MM.1S (cell line): ENCODE data around the gene SLC13A3.
A peak's percentile ranks its signal among the peaks of the same experiment; 100 is the strongest.

Experiments used
- DNase-seq: peaks from one replicate; pipeline ENCODE4 v3.0.0-alpha.2; 2015
- H2AFZ ChIP-seq: fragments of 300-600 bp; sonication (generic); 2 replicates; pipeline ENCODE4 v1.6.0; 2016; ENCODE audit warnings: antibody characterized with exemption, low read length
- H3F3A ChIP-seq: fragments of 300-600 bp; sonication (generic); 2 replicates; pipeline ENCODE4 v1.6.1; 2016; ENCODE audit warnings: mild to moderate bottlenecking, antibody characterized with exemption, low read length, moderate library complexity, mixed read lengths; ENCODE audit not compliant: insufficient read depth
- H3K27ac ChIP-seq: fragments of 300-600 bp; sonication (generic); 2 replicates; pipeline ENCODE4 v1.5.1; 2016; ENCODE audit warnings: mild to moderate bottlenecking, low read length
- H3K27me3 ChIP-seq: fragments of 300-600 bp; sonication (generic); replicated peaks from 2 replicates; pipeline ENCODE4 v1.6.0; 2016; ENCODE audit warnings: low read length; ENCODE audit not compliant: insufficient read depth
- H3K36me3 ChIP-seq: fragments of 300-600 bp; sonication (generic); replicated peaks from 2 replicates; pipeline ENCODE4 v1.6.1; 2016; ENCODE audit warnings: mild to moderate bottlenecking, low read length, mixed read lengths; ENCODE audit not compliant: insufficient read depth
- H3K4me1 ChIP-seq: fragments of 300-600 bp; sonication (generic); 2 replicates; pipeline ENCODE4 v1.6.1; 2016; ENCODE audit warnings: low read length, mixed read lengths
- H3K4me2 ChIP-seq: fragments of 300-600 bp; sonication (generic); 2 replicates; pipeline ENCODE4 v1.6.0; 2016; ENCODE audit warnings: low read depth, low read length
- H3K4me3 ChIP-seq: fragments of 300-600 bp; sonication (generic); 2 replicates; pipeline ENCODE4 v1.5.1; 2016; ENCODE audit warnings: low read length, mixed read lengths
- H3K79me2 ChIP-seq: fragments of 300-600 bp; sonication (generic); 2 replicates; pipeline ENCODE4 v1.6.1; 2016; ENCODE audit warnings: mixed run types, low read length, mixed read lengths
- H3K9ac ChIP-seq: fragments of 300-600 bp; sonication (generic); 2 replicates; pipeline ENCODE4 v1.6.1; 2016; ENCODE audit warnings: low read length, mixed read lengths
- H3K9me2 ChIP-seq: fragments of 300-600 bp; sonication (generic); replicated peaks from 2 replicates; pipeline ENCODE4 v1.6.1; 2016; ENCODE audit warnings: mild to moderate bottlenecking, low read length, mixed read lengths; ENCODE audit not compliant: insufficient read depth
- H3K9me3 ChIP-seq: fragments of 300-600 bp; sonication (generic); replicated peaks from 2 replicates; pipeline ENCODE4 v1.6.1; 2016; ENCODE audit warnings: mild to moderate bottlenecking, low read length, mixed read lengths; ENCODE audit not compliant: insufficient read depth
- H4K20me1 ChIP-seq: fragments of 300-600 bp; sonication (generic); 2 replicates; pipeline ENCODE4 v1.6.1; 2016; ENCODE audit warnings: mild to moderate bottlenecking, low read length, moderate library complexity, mixed read lengths; ENCODE audit not compliant: insufficient read depth
- EZH2 ChIP-seq: fragments of 300-600 bp; sonication (generic); optimal IDR thresholded peaks from 2 replicates; pipeline ENCODE3; 2017; ENCODE audit warnings: low read depth, mild to moderate bottlenecking, antibody characterized with exemption, low read length, mixed read lengths
- EZH2phosphoT487 ChIP-seq: fragments of 300-600 bp; sonication (generic); IDR thresholded peaks from 2 replicates; pipeline ENCODE4 v1.6.1; 2018; ENCODE audit warnings: antibody characterized with exemption, low read length
- TF ChIP-seq, protein P1 (sequence below): fragments of 300-600 bp; sonication (generic); IDR thresholded peaks from 2 replicates; pipeline ENCODE4 v1.5.1; 2016; ENCODE audit warnings: antibody characterized with exemption, low read length, mixed read lengths

SLC13A3 gene

GRCh38 chr20:46588532-46589511 is 62.4 kb downstream of the SLC13A3 start:
- no peaks in the 10 kb centered on the region for H3K9me2 ChIP-seq
- no peaks in the 10 kb centered on the region for H3K27me3 ChIP-seq
- peak; percentile 77 for DNase-seq
- peak overlapping the region; percentile 58 for H3K4me2 ChIP-seq
- H3K4me3 ChIP-seq = peak overlapping the region; percentile 35
- H3K9me3 ChIP-seq = no peaks in the 10 kb centered on the region
- no peak overlapping the region for H3K9ac ChIP-seq
- no peaks in the 10 kb centered on the region for H3K79me2 ChIP-seq
- peak overlapping the region; percentile 21; the same call in 1 of the 2 replicates for H3K27ac ChIP-seq
- no peaks in the 10 kb centered on the region for H4K20me1 ChIP-seq
- H3K4me1 ChIP-seq = peaks cover 16% of the 10 kb centered on the region
- peaks cover 4% of the 10 kb centered on the region; the same call in 1 of the 2 replicates for H3F3A ChIP-seq
- peak overlapping the region; percentile 16 for H2AFZ ChIP-seq
- no peaks in the 10 kb centered on the region for H3K36me3 ChIP-seq
- no peak for TF ChIP-seq EZH2phosphoT487
- TF ChIP-seq, protein P1, sequence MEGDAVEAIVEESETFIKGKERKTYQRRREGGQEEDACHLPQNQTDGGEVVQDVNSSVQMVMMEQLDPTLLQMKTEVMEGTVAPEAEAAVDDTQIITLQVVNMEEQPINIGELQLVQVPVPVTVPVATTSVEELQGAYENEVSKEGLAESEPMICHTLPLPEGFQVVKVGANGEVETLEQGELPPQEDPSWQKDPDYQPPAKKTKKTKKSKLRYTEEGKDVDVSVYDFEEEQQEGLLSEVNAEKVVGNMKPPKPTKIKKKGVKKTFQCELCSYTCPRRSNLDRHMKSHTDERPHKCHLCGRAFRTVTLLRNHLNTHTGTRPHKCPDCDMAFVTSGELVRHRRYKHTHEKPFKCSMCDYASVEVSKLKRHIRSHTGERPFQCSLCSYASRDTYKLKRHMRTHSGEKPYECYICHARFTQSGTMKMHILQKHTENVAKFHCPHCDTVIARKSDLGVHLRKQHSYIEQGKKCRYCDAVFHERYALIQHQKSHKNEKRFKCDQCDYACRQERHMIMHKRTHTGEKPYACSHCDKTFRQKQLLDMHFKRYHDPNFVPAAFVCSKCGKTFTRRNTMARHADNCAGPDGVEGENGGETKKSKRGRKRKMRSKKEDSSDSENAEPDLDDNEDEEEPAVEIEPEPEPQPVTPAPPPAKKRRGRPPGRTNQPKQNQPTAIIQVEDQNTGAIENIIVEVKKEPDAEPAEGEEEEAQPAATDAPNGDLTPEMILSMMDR = no peak
- TF ChIP-seq EZH2 = no peak

GRCh38 chr20:46587986-46588385 is 63.3 kb downstream of the SLC13A3 start:
- DNase-seq = no peak
- Histone ChIP-seq H3K4me3 (no peak overlapping the region), H3K4me1 (peaks cover 16% of the 10 kb centered on the region), H3K9me2 (no peaks in the 10 kb centered on the region), H3K79me2 (no peaks in the 10 kb centered on the region), H3K27ac (no peak overlapping the region), H3K4me2 (no peak overlapping the region), H4K20me1 (no peaks in the 10 kb centered on the region), H3F3A (peaks cover 4% of the 10 kb centered on the region; the same call in 1 of the 2 replicates), H3K9ac (no peak overlapping the region), H3K9me3 (no peaks in the 10 kb centered on the region), H2AFZ (0 out of 2 replicates have a peak overlapping the region, but pooled peaks have one; percentile 16), H3K36me3 (no peaks in the 10 kb centered on the region), H3K27me3 (no peaks in the 10 kb centered on the region)
- TF ChIP-seq EZH2phosphoT487 = no peak
- TF ChIP-seq, protein P1 = no peak
- TF ChIP-seq EZH2 = no peak

- no peaks in the 10 kb centered on the region for H3K36me3 ChIP-seq
- TF ChIP-seq EZH2 = no peak
- TF ChIP-seq, protein P1 = no peak
- TF ChIP-seq EZH2phosphoT487 = no peak
- H3K9me3 ChIP-seq = no peaks in the 10 kb centered on the region
- H3K4me2 ChIP-seq = no peak overlapping the region
- H3K27ac ChIP-seq = no peak overlapping the region
- H4K20me1 ChIP-seq = no peaks in the 10 kb centered on the region
- no peaks in the 10 kb centered on the region for H3K9me2 ChIP-seq
- no peak overlapping the region for H3K9ac ChIP-seq
- H3K79me2 ChIP-seq = no peaks in the 10 kb centered on the region
- DNase-seq = no peak
- H2AFZ ChIP-seq = no peak overlapping the region
- peaks cover 16% of the 10 kb centered on the region for H3K4me1 ChIP-seq
- H3F3A ChIP-seq = peaks cover 4% of the 10 kb centered on the region; the same call in 1 of the 2 replicates
- H3K27me3 ChIP-seq = no peaks in the 10 kb centered on the region
- no peak overlapping the region for H3K4me3 ChIP-seq
These were observed 64.5 kb downstream of the SLC13A3 start for GRCh38 chr20:46586724-46587123.
